Aorta (tissue), 5 donors: ENCODE measurements around the gene NRAP. TPM values are rescaled to one million over a fixed set of nuclear protein-coding genes. Genes with fewer than 3 reads are reported as not detected.
A peak's percentile ranks its signal among the peaks of the same experiment; 100 is the strongest.

Experiments used
- ATAC-seq: fragments of 200-7000 bp; cut with Tn5 transposase; one replicate; pipeline ENCODE4 v1.9.1; 2022; ENCODE audit warnings: moderate library complexity; ENCODE audit not compliant: low FRiP score
- DNase-seq, 2 donors: peaks; one replicate each; pipeline ENCODE4 v3.0.0-alpha.2; 2020
- H3K27ac ChIP-seq, 2 donors: one replicate each; pipeline ENCODE4 v1.5.1; 2013; ENCODE audit warnings: low read length in 2 of 2, mild to moderate bottlenecking in 2 of 2, moderate library complexity in 2 of 2, control low read depth in 1 of 2, inconsistent platforms in 1 of 2, low read depth in 1 of 2
- H3K27me3 ChIP-seq, 2 donors: one replicate each; pipeline ENCODE4 v1.6.1; 2013; ENCODE audit warnings: control low read depth in 1 of 2, low read length in 1 of 2, mild to moderate bottlenecking in 1 of 2, moderate library complexity in 1 of 2; ENCODE audit not compliant: insufficient read depth in 2 of 2, control insufficient read depth in 1 of 2
- H3K36me3 ChIP-seq, 2 donors: one replicate each; pipeline ENCODE4 v1.6.1; 2013; ENCODE audit warnings: control low read depth in 1 of 2, low read length in 1 of 2, mild to moderate bottlenecking in 1 of 2; ENCODE audit not compliant: insufficient read depth in 2 of 2, control insufficient read depth in 1 of 2
- H3K4me1 ChIP-seq, 2 donors: one replicate each; pipeline ENCODE4 v1.6.1; 2013; ENCODE audit warnings: low read length in 2 of 2, control low read depth in 1 of 2, mild to moderate bottlenecking in 1 of 2, moderate library complexity in 1 of 2; ENCODE audit not compliant: insufficient read depth in 2 of 2, control insufficient read depth in 1 of 2
- H3K4me3 ChIP-seq, 2 donors: one replicate each; pipeline ENCODE4 v1.5.1; 2013; ENCODE audit warnings: low read length in 2 of 2, control low read depth in 1 of 2, mild to moderate bottlenecking in 1 of 2
- H3K9me3 ChIP-seq: one replicate; pipeline ENCODE4 v1.6.1; 2013; ENCODE audit warnings: mild to moderate bottlenecking, low read length; ENCODE audit not compliant: control insufficient read depth
- WGBS, 2 donors: extraction: QIAGEN DNeasy Blood & Tissue Kit; methylation state at CpG; one replicate each; pipeline ENCODE4 v1.1.7; 2013; 5-methylcytosine and 5-hydroxymethylcytosine counted together
- intact Hi-C, 2 donors: fragments of 100-400 bp; cut with DNase I; formaldehyde crosslinking; loops; one replicate each; pipeline versions ENCODE4 v1.14.2 to v1.15.0; 2022
- polyA plus RNA-seq, 2 donors: library from polyadenylated mRNA; stranded (reverse); fragments of 200-250 nt; gene quantifications; one replicate each; pipeline ENCODE4 v1.2.3, GENCODE V29; 2013
- total RNA-seq, 2 donors: library from RNA; stranded (reverse); fragmentation: NEBNext Ultra II Directional; extraction: Animal tissue kit (Norgen Biotek cat#: 25700); gene quantifications; one replicate each; pipeline ENCODE4 v1.2.1, GENCODE V29; 2021
- donor health status: healthy with polysubstance abuse.
- donor health status: Bipolar disorder and iron deficiency.
- donor health status: DM: no; HTN: no; CAD: no.
- donor health status: DM: no; HTN: no; CAD: no.
- donor health status: DM: yes; HTN: yes; CAD: no.

Gene NRAP
- total and polyA plus RNA-seq, 4 donors = 0.03 to 0.88 TPM; not detected in 2

- intact Hi-C loops = no loop called here
- DNase-seq (peak in 1 of 2 donors; percentile 57), ATAC-seq (peak; percentile 17)
- H3K4me3 ChIP-seq = peak overlapping the region in 1 of 2 donors; percentile 2
- H3K27ac ChIP-seq = no peak overlapping the region
- no peaks in the 10 kb centered on the region for H3K27me3 ChIP-seq
- 10 to 24% methylated on average over 9 of the region's 9 CpGs for WGBS, 2 donors
- H3K9me3 ChIP-seq = no peaks in the 10 kb centered on the region
- H3K4me1 ChIP-seq = no peaks in the 10 kb centered on the region
- no peaks in the 10 kb centered on the region for H3K36me3 ChIP-seq
Observed at GRCh38 chr10:113557903-113558321, 105.9 kb downstream of the NRAP start.

- peaks cover 0 to 2% of the 10 kb centered on the region in 2 donors for H3K27me3 ChIP-seq
- peak; percentile 54 for ATAC-seq
- WGBS, 2 donors = 3 to 10% methylated on average over 9 of the region's 9 CpGs
- H3K9me3 ChIP-seq = no peaks in the 10 kb centered on the region
- H3K36me3 ChIP-seq = no peaks in the 10 kb centered on the region
- intact Hi-C loops = no loop called here
- no peaks in the 10 kb centered on the region for H3K4me1 ChIP-seq
- DNase-seq = peak in 1 of 2 donors; percentile 74
- no peak overlapping the region for H3K27ac ChIP-seq
- no peak overlapping the region for H3K4me3 ChIP-seq
Observed at GRCh38 chr10:113557424-113557862, 106.4 kb downstream of the NRAP start.

DNA sequence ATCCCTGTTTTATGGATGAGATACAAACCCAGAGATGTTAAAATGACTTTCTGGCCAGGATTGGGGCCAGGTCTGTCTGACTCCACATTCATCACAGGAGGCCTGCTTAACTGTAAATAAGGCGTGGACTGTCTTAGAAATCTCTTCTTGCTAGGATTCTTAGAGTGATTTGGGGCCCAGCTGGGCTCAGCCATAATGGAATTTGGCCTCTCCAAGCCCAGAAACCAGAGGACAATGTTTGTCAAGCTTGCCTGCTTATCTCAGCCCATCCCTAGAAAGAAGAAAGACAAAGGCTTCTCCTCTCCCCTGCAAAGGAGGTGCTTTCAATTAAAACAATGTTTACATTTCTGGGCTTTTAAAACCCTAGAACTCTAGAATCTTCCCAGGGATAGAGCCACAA is 108.1 kb downstream of the NRAP start:
- no peak for DNase-seq
- WGBS, 2 donors = 98 to 100% methylated on average over 1 of the region's 1 CpG
- H3K4me3 ChIP-seq = no peak overlapping the region
- no peaks in the 10 kb centered on the region for H3K4me1 ChIP-seq
- peaks cover 0 to 2% of the 10 kb centered on the region in 2 donors for H3K27me3 ChIP-seq
- no peak for ATAC-seq
- H3K36me3 ChIP-seq = no peaks in the 10 kb centered on the region
- intact Hi-C loops = no loop called here
- H3K9me3 ChIP-seq = no peaks in the 10 kb centered on the region
- no peak overlapping the region for H3K27ac ChIP-seq

- no peaks in the 10 kb centered on the region for H3K4me1 ChIP-seq
- H3K9me3 ChIP-seq = no peaks in the 10 kb centered on the region
- no peak overlapping the region for H3K27ac ChIP-seq
- H3K27me3 ChIP-seq = peaks cover 0 to 2% of the 10 kb centered on the region in 2 donors
- intact Hi-C loops = no loop called here
- WGBS, 2 donors = 93 to 94% methylated on average over 3 of the region's 3 CpGs
- ATAC-seq = no peak
- H3K36me3 ChIP-seq = no peaks in the 10 kb centered on the region
- DNase-seq = peak in 1 of 2 donors; percentile 9
- H3K4me3 ChIP-seq = no peak overlapping the region
Observed at GRCh38 chr10:113555245-113555644, 108.6 kb downstream of the NRAP start.

- intact Hi-C loops = no loop called here
Observed at GRCh38 chr10:113554214-113554613, 109.6 kb downstream of the NRAP start.

DNA sequence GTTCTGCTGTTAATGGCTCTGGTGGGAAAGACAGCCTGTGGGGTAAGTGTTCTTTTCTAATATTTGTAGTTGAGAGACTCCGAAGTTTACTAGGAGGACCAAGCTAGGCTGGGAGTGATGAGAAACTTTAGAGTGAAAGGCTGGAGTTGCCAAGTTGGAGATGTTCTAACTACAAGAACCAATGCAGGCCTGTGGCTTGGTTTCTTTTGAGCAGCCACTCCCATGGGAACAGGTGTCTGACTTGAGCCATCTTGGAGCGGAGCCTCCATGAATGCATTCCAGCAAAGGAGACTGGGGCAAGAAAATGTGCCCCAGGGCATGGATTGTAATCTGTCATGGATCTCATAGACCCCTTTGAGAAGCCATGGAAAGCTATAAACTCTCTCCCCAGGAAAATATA is 110.7 kb downstream of the NRAP start:
- intact Hi-C loops = no loop called here
- Histone ChIP-seq H3K4me3 (no peak overlapping the region), H3K4me1 (no peaks in the 10 kb centered on the region), H3K9me3 (no peaks in the 10 kb centered on the region), H3K36me3 (no peaks in the 10 kb centered on the region), H3K27me3 (peaks cover 0 to 2% of the 10 kb centered on the region in 2 donors), H3K27ac (no peak overlapping the region)
- ATAC-seq (no peak), DNase-seq (peak in 1 of 2 donors; percentile 8)
- WGBS, 2 donors = 96 to 97% methylated on average over 2 of the region's 2 CpGs

More at GRCh38 chr10:113554214-113554613, 109.6 kb downstream of the NRAP start:
- peaks cover 0 to 2% of the 10 kb centered on the region in 2 donors for H3K27me3 ChIP-seq
- ATAC-seq = no peak
- no peak overlapping the region for H3K4me3 ChIP-seq
- no peak for DNase-seq
- H3K36me3 ChIP-seq = no peaks in the 10 kb centered on the region
- no peaks in the 10 kb centered on the region for H3K4me1 ChIP-seq
- no peaks in the 10 kb centered on the region for H3K9me3 ChIP-seq
- H3K27ac ChIP-seq = no peak overlapping the region
- WGBS, 2 donors = 72 to 86% methylated on average over 5 of the region's 5 CpGs

GRCh38 chr10:113552701-113553100 is 111.1 kb downstream of the NRAP start, which contains the start of gene HABP2:
Gene HABP2, plus strand, starts transcription at chr10:113553053. Its CDS starts 69 bp downstream, at chr10:113553122.
- H3K9me3 ChIP-seq = no peaks in the 10 kb centered on the region
- ATAC-seq = no peak
- no peaks in the 10 kb centered on the region for H3K36me3 ChIP-seq
- intact Hi-C loops = no loop called here
- WGBS, 2 donors = 86 to 92% methylated on average over 3 of the region's 3 CpGs
- H3K27ac ChIP-seq = no peak within 1 kb of the TSS
- H3K27me3 ChIP-seq = peaks cover 0 to 2% of the 10 kb centered on the region in 2 donors
- peak in 1 of 2 donors; percentile 19 for DNase-seq
- H3K4me3 ChIP-seq = no peak within 1 kb of the TSS
- no peaks in the 10 kb centered on the region for H3K4me1 ChIP-seq

DNA sequence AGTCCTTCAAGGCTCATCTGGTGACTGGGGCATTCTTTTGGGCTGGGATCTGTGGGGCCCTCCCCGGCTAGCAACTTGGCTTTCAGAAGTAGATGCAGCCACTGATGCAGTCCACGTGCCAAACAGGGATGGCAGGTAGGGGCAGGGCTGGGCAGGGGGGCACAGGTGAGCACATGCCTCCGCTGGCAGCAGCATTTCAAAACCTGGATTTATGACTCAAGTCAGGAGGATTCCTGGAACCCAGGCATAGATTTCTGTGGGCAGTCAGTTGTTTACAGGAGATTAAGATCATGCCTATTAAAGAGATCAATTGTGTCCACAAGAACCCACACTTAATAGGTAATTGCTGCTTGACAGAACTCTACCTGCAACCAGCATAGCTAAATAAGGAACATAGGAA is 111.8 kb downstream of the NRAP start:
- Histone ChIP-seq H3K36me3 (no peaks in the 10 kb centered on the region), H3K4me1 (no peaks in the 10 kb centered on the region), H3K4me3 (no peak overlapping the region), H3K9me3 (no peaks in the 10 kb centered on the region), H3K27me3 (peaks cover 0 to 2% of the 10 kb centered on the region in 2 donors), H3K27ac (no peak overlapping the region)
- 90 to 94% methylated on average over 3 of the region's 3 CpGs for WGBS, 2 donors
- intact Hi-C loops = no loop called here
- DNase-seq (peak in 1 of 2 donors; percentile 64), ATAC-seq (no peak)

DNA sequence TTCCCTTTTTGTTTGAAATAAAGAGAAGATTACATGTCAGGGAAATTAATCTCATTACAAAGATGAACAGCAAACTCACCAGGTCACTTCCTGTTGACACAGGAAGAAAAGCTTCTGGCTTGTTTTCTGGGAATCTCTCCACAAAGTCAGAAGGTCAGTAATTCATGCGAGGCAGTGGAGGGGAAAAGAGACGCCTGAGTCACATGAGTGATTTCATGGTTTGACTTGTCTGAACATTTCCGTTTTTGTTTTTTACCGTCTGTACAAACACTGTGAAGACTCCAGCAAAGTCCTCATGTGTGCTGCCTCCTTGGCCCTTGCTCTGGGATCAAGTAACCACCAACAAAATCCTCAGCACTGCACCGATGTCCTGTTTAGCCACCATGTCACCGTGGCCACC is 113.5 kb downstream of the NRAP start:
- Histone ChIP-seq H3K27me3 (peaks cover 0 to 2% of the 10 kb centered on the region in 2 donors), H3K27ac (no peak overlapping the region), H3K36me3 (no peaks in the 10 kb centered on the region), H3K4me1 (no peaks in the 10 kb centered on the region), H3K9me3 (no peaks in the 10 kb centered on the region), H3K4me3 (no peak overlapping the region)
- 46 to 57% methylated on average over 6 of the region's 6 CpGs for WGBS, 2 donors
- no peak for ATAC-seq
- DNase-seq = no peak
- intact Hi-C loops = no loop called here
